ENCODE measurements around the gene MUC4. TPM values are rescaled to one million over a fixed set of nuclear protein-coding genes. Genes with fewer than 3 reads are reported as not detected.
"Not testable (repeated sequence)": the region's sequence is repeated elsewhere in the genome, so short reads cannot be mapped to it uniquely, and the experiment has no call there.

Gene MUC4
- total RNA-seq, 2 donors from 2014 or later: 0.35 to 2.3 TPM

DNA sequence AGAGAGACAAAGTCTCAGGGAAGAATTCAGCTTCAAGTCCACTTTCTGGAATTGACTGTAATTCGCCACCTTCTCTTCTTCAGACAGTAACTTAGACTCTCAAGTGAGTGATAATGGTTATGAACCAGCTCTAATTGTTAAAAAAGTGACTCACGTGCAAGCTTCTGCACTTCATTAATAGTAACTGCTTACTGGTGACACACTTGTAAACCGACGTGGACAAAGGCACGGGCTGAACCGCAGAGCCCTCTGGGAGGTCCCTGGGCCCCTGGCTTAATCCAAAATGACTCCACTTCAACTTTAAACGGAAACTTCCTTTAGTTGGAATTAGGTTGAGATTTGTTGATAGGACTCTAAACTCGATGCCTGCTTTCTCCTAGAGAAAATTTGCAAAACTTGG, 17.0 kb downstream of the MUC4 start:
- Histone ChIP-seq H3K9me3 (ENCODE audit: control insufficient read depth, low read length) (no peaks in the 10 kb centered on the region), H3K9ac (ENCODE audit: extremely low read depth, low read length, poor library complexity, severe bottlenecking) (no peak overlapping the region), H3K27me3 (ENCODE audit: control insufficient read depth, insufficient read depth, low read length, poor library complexity, severe bottlenecking) (no peaks in the 10 kb centered on the region), H3K4me1 (ENCODE audit: control insufficient read depth, insufficient read depth, low read length) (no peaks in the 10 kb centered on the region), H3K36me3 (ENCODE audit: control insufficient read depth, insufficient read depth, low read length) (no peaks in the 10 kb centered on the region), H3K27ac (ENCODE audit: low read depth, low read length) (no peak overlapping the region), H3K4me3 (ENCODE audit: low read length) (no peak overlapping the region)
- TF ChIP-seq, protein P1, sequence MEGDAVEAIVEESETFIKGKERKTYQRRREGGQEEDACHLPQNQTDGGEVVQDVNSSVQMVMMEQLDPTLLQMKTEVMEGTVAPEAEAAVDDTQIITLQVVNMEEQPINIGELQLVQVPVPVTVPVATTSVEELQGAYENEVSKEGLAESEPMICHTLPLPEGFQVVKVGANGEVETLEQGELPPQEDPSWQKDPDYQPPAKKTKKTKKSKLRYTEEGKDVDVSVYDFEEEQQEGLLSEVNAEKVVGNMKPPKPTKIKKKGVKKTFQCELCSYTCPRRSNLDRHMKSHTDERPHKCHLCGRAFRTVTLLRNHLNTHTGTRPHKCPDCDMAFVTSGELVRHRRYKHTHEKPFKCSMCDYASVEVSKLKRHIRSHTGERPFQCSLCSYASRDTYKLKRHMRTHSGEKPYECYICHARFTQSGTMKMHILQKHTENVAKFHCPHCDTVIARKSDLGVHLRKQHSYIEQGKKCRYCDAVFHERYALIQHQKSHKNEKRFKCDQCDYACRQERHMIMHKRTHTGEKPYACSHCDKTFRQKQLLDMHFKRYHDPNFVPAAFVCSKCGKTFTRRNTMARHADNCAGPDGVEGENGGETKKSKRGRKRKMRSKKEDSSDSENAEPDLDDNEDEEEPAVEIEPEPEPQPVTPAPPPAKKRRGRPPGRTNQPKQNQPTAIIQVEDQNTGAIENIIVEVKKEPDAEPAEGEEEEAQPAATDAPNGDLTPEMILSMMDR (conservative IDR thresholded peaks at IDR 0.05): no peak
- 69 to 83% methylated on average over 2 to 8 of the region's 8 CpGs for WGBS, 2 experiments (ENCODE audit: insufficient coverage in 1 of 2, insufficient read length in 1 of 2)
- DNase-seq: no peak
- Mint-ChIP-seq H3K4me3 (no peak overlapping the region), H3K4me1 (peaks cover 11% of the 10 kb centered on the region), H3K9me3 (peaks cover 8% of the 10 kb centered on the region), H3K27ac (no peak overlapping the region), H3K36me3 (ENCODE audit: low read depth) (peaks cover 13% of the 10 kb centered on the region), H3K27me3 (ENCODE audit: insufficient read depth) (no peaks in the 10 kb centered on the region)

DNA sequence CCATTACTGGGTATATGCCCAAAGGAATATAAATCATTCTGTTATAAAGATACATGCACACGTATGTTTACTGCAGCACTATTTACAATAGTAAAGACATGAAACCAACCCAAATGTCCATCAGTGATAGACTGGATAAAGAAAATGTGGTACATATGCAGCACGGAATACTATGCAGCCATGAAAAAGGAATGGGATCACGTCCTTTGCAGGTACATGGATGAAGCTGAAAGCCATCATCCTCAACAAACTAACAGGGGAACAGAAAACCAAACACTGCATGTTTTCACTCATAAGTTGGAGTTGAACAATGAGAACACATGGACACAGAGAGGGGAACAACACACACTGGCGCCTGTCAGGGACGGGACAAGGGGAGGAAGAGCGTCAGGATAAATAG, 19.1 kb downstream of the MUC4 start:
- H3K4me3 Mint-ChIP-seq; H3K4me1 ChIP-seq (ENCODE audit: control insufficient read depth, insufficient read depth, low read length); H3K9me3 Mint-ChIP-seq; H3K27me3 ChIP-seq (ENCODE audit: control insufficient read depth, insufficient read depth, low read length, poor library complexity, severe bottlenecking); H3K27ac Mint-ChIP-seq; H3K4me3 ChIP-seq (ENCODE audit: low read length); DNase-seq; H3K36me3 ChIP-seq (ENCODE audit: control insufficient read depth, insufficient read depth, low read length); H3K9me3 ChIP-seq (ENCODE audit: control insufficient read depth, low read length); H3K9ac ChIP-seq (ENCODE audit: extremely low read depth, low read length, poor library complexity, severe bottlenecking); H3K27me3 Mint-ChIP-seq (ENCODE audit: insufficient read depth); H3K27ac ChIP-seq (ENCODE audit: low read depth, low read length): not testable (repeated sequence)
- Mint-ChIP-seq H3K4me1 (peaks cover 11% of the 10 kb centered on the region), H3K36me3 (ENCODE audit: low read depth) (peaks cover 13% of the 10 kb centered on the region)
- 86 to 88% methylated on average over 5 to 6 of the region's 6 CpGs for WGBS, 2 experiments (ENCODE audit: insufficient coverage in 1 of 2, insufficient read length in 1 of 2)

DNA sequence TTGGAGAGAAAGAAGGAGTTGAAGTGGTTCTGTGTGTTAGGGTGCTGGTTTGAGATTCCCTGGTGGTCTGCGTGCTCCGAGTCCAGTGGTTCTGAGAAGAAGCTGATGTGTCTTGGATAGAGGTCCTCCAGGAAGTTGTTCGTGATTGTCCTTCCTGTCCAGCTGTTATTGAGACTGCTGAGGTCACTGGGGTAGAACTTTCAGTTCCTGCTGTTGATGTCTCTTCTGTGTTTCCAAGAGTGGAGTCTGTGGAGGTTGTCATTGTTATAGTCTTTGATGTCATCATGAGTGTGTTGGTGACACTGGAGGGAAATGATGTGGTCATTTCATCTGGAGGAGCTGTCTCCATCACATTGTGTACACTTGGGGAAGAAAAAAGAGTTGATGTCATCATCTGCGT, 20.8 kb downstream of the MUC4 start:
- Histone ChIP-seq H3K9me3 (ENCODE audit: control insufficient read depth, low read length) (no peaks in the 10 kb centered on the region), H3K27me3 (ENCODE audit: control insufficient read depth, insufficient read depth, low read length, poor library complexity, severe bottlenecking) (no peaks in the 10 kb centered on the region), H3K4me3 (ENCODE audit: low read length) (no peak overlapping the region), H3K36me3 (ENCODE audit: control insufficient read depth, insufficient read depth, low read length) (no peaks in the 10 kb centered on the region), H3K4me1 (ENCODE audit: control insufficient read depth, insufficient read depth, low read length) (no peaks in the 10 kb centered on the region), H3K9ac (ENCODE audit: extremely low read depth, low read length, poor library complexity, severe bottlenecking) (no peak overlapping the region), H3K27ac (ENCODE audit: low read depth, low read length) (no peak overlapping the region)
- H3K4me3 Mint-ChIP-seq: no peak overlapping the region
- peaks cover 8% of the 10 kb centered on the region for H3K9me3 Mint-ChIP-seq
- 94 to 100% methylated on average over 3 to 4 of the region's 4 CpGs for WGBS, 2 experiments (ENCODE audit: insufficient coverage in 1 of 2, insufficient read length in 1 of 2)
- peaks cover 13% of the 10 kb centered on the region for H3K36me3 Mint-ChIP-seq (ENCODE audit: low read depth)
- peaks cover 2% of the 10 kb centered on the region for H3K27me3 Mint-ChIP-seq (ENCODE audit: insufficient read depth)
- DNase-seq: no peak
- H3K4me1 Mint-ChIP-seq: peaks cover 9% of the 10 kb centered on the region
- H3K27ac Mint-ChIP-seq: no peak overlapping the region
- TF ChIP-seq, protein P1 (conservative IDR thresholded peaks at IDR 0.05): no peak
